A673 (cell line): ENCODE results near the gene PARP15. TPM values are rescaled to one million over a fixed set of nuclear protein-coding genes. Genes with fewer than 3 reads are reported as not detected.

ENCODE experiments used
- BruUV-seq: library from RNA; stranded (reverse); fragments of 400-500 nt; replicated peaks from 2 replicates; lab custom pipeline; 2021; lab: Mats Ljungman, UMichigan
- CTCF ChIA-PET: fragments of 300-600 bp; sonication (Branson Sonifier 250); formaldehyde crosslinking; loops from one replicate; lab custom pipeline; 2022; ENCODE audit warnings: antibody characterized with exemption; lab: Charles Lee
- POLR2A ChIA-PET: fragments of 300-600 bp; sonication (Branson Sonifier 250); formaldehyde crosslinking; loops from one replicate; lab custom pipeline; 2022; ENCODE audit warnings: antibody characterized with exemption; ENCODE audit not compliant: low non-redundant PET; lab: Charles Lee
- DNase-seq: peaks from one replicate; pipeline ENCODE4 v3.0.0-alpha.2; 2015; ENCODE audit warnings: low spot score
- H3K27ac ChIP-seq: fragments of 200-600 bp; sonication (generic); 2 replicates; pipeline ENCODE4 v1.5.1; 2016; ENCODE audit warnings: mixed run types, low read depth, mild to moderate bottlenecking, mixed read lengths, antibody characterized with exemption, low read length; ENCODE audit not compliant: poor library complexity, severe bottlenecking
- H3K27me3 ChIP-seq: fragments of 200-600 bp; sonication (generic); replicated peaks from 2 replicates; pipeline ENCODE4 v1.6.1; 2017; ENCODE audit warnings: mixed run types, low read depth, mild to moderate bottlenecking, mixed read lengths, antibody characterized with exemption, low read length; ENCODE audit not compliant: insufficient read depth, poor library complexity
- H3K36me3 ChIP-seq: fragments of 200-600 bp; sonication (generic); 2 replicates; pipeline ENCODE4 v1.6.1; 2016; ENCODE audit warnings: mixed run types, mild to moderate bottlenecking, mixed read lengths, antibody characterized with exemption, low read length; ENCODE audit not compliant: insufficient read depth, poor library complexity, severe bottlenecking
- H3K4me1 ChIP-seq: fragments of 200-600 bp; sonication (generic); 2 replicates; pipeline ENCODE4 v1.6.1; 2017; ENCODE audit warnings: mixed run types, mild to moderate bottlenecking, mixed read lengths, antibody characterized with exemption, low read length; ENCODE audit not compliant: insufficient read depth, poor library complexity, severe bottlenecking
- H3K4me3 ChIP-seq: fragments of 200-600 bp; sonication (generic); 2 replicates; pipeline ENCODE4 v1.5.1; 2016; ENCODE audit warnings: low read depth, mixed run types, mild to moderate bottlenecking, mixed read lengths, low read length; ENCODE audit not compliant: poor library complexity, severe bottlenecking
- H3K9me3 ChIP-seq: fragments of 200-600 bp; sonication (generic); 2 replicates; pipeline ENCODE4 v1.6.1; 2016; ENCODE audit warnings: mixed run types, low read depth, mild to moderate bottlenecking, mixed read lengths, antibody characterized with exemption, low read length; ENCODE audit not compliant: poor library complexity, severe bottlenecking
- EZH2 ChIP-seq: fragments of 200-600 bp; sonication (generic); IDR thresholded peaks from 2 replicates; pipeline ENCODE4 v1.6.1; 2017; ENCODE audit warnings: borderline replicate concordance, low read depth, mild to moderate bottlenecking, mixed read lengths, antibody characterized with exemption, low read length; ENCODE audit not compliant: poor library complexity, severe bottlenecking
- intact Hi-C: fragments of 100-400 bp; cut with micrococcal nuclease; formaldehyde crosslinking; loops from one replicate; pipeline ENCODE4 v1.10.0; 2022; ENCODE audit not compliant: unreplicated experiment
- total RNA-seq: library from RNA; stranded (reverse); gene quantifications from 2 replicates; pipeline ENCODE4 v1.2.3, GENCODE V29; 2021
- TF ChIP-seq, protein P1 (sequence below): fragments of 300-800, 200-600 bp; sonication (generic); conservative IDR thresholded peaks from 2 replicates; pipeline ENCODE4 v1.5.1; 2017; ENCODE audit warnings: low read depth, mild to moderate bottlenecking, antibody characterized with exemption, low read length, moderate library complexity, mixed read lengths

PARP15 gene
- total RNA-seq, 1 experiment from 2014 or later, result not detected

DNA sequence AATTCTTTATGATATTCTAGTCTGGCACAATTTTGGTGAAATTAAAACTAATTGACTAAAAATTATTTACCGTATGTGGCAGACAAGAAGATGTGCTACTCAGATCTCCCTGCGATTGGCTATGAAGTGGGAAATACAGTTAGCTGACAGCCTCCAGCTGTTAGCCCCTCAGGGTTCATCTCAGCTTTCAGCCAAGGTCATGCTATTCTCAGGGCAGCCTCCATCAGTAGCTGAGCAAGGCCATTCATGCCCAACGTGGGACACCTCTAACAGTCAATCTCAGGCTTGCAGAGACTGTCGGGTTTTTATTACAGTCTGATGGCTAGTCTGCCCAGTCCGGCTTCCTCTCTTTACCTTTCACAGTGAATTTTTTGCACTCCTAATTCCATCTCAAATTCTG, 20.1 kb upstream of the PARP15 start:
- Histone ChIP-seq H3K9me3 (no peaks in the 10 kb centered on the region), H3K4me1 (peaks cover 15% of the 10 kb centered on the region), H3K27me3 (no peaks in the 10 kb centered on the region), H3K4me3 (no peak overlapping the region), H3K27ac (no peak overlapping the region), H3K36me3 (no peaks in the 10 kb centered on the region)
- BruUV-seq, result no TSS peak
- ChIA-PET CTCF (no interaction called here), POLR2A (interaction anchor here (0.7 kb wide), 1 partner anchor 90 kb away, joined by 3 read pairs; no protein-coding TSS in a partner anchor)
- no peak for DNase-seq
- intact Hi-C loops, result no loop called here
- TF ChIP-seq EZH2, result no peak
- TF ChIP-seq, protein P1, sequence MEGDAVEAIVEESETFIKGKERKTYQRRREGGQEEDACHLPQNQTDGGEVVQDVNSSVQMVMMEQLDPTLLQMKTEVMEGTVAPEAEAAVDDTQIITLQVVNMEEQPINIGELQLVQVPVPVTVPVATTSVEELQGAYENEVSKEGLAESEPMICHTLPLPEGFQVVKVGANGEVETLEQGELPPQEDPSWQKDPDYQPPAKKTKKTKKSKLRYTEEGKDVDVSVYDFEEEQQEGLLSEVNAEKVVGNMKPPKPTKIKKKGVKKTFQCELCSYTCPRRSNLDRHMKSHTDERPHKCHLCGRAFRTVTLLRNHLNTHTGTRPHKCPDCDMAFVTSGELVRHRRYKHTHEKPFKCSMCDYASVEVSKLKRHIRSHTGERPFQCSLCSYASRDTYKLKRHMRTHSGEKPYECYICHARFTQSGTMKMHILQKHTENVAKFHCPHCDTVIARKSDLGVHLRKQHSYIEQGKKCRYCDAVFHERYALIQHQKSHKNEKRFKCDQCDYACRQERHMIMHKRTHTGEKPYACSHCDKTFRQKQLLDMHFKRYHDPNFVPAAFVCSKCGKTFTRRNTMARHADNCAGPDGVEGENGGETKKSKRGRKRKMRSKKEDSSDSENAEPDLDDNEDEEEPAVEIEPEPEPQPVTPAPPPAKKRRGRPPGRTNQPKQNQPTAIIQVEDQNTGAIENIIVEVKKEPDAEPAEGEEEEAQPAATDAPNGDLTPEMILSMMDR, result no peak

DNA sequence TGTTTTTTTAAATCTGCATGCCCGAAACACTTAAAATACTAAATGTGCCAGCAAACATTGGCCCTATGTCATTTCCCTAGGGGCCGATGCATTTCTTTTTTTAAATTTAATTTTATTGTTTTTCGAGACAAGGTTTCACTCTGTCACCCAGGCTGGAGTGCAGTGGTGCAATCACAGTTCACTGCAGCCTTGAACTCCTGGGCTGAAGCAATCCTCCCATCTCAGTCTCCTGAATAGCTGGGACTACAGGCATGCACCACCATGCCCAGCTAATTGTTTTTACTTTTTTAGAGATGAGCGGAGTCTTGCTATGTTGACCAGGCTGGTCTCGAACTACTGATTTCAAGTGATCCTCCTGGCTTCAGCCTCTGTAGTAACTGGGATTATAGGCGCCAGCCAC, 18.8 kb upstream of the PARP15 start:
- no peaks in the 10 kb centered on the region for H3K36me3 ChIP-seq
- H3K4me3 ChIP-seq, result no peak overlapping the region
- H3K27me3 ChIP-seq, result no peaks in the 10 kb centered on the region
- POLR2A ChIA-PET, result no interaction called here
- intact Hi-C loops, result no loop called here
- H3K4me1 ChIP-seq, result peaks cover 18% of the 10 kb centered on the region
- H3K9me3 ChIP-seq, result no peaks in the 10 kb centered on the region
- no TSS peak for BruUV-seq
- no peak for TF ChIP-seq EZH2
- TF ChIP-seq, protein P1, result no peak
- H3K27ac ChIP-seq, result no peak overlapping the region
- CTCF ChIA-PET, result no interaction called here
- DNase-seq, result no peak

DNA sequence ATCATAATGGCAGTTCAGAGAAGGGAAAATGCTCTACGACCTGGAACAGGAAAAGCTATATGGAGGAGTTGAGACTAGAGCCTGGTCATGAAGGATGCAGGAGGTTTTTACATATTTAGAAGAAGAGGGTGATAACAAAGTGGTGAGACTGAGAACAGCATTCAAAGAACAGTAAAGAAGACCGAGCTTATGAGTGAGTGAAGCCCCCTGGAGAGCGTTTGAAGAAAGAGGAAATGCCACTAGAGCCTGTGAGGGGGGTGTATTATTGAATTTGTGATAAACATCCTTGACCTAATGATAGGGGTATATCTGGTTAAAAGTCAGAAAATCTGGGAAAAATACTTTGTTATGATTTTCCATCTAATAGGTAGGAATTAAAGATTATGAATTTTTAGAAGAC, 17.5 kb upstream of the PARP15 start:
- POLR2A ChIA-PET, result no interaction called here
- no TSS peak for BruUV-seq
- intact Hi-C loops, result loop anchor here (1.0 to 10.0 kb wide), 3 partner anchors 95 to 467 kb away; partner anchors contain the start of genes PARP14 and SEMA5B

More for the DNA sequence above, 17.5 kb upstream of the PARP15 start:
- DNase-seq, result peak; percentile 75
- TF ChIP-seq EZH2, result no peak
- TF ChIP-seq, protein P1, result no peak
- Histone ChIP-seq H3K36me3 (no peaks in the 10 kb centered on the region), H3K27me3 (no peaks in the 10 kb centered on the region), H3K9me3 (no peaks in the 10 kb centered on the region), H3K4me1 (peaks cover 18% of the 10 kb centered on the region), H3K27ac (no peak overlapping the region), H3K4me3 (no peak overlapping the region)
- CTCF ChIA-PET, result no interaction called here
